ENCODE measurements around the gene PRXL2A. TPM values are rescaled to one million over a fixed set of nuclear protein-coding genes. Genes with fewer than 3 reads are reported as not detected.
A peak's percentile ranks its signal among the peaks of the same experiment; 100 is the strongest.

Gene PRXL2A
- total and polyA plus RNA-seq, 2 of the 4 experiments (the other 2 are of a cell fraction) = 0.90 to 0.92 TPM

GRCh38 chr10:80442879-80443278 lies 34.5 kb downstream of the PRXL2A start:
- no peak overlapping the region for H2BK20ac ChIP-seq (ENCODE audit: low read depth, low read length)
- in situ Hi-C loops (cut with MboI; ENCODE audit: low sequenced_read_pairs) (loop anchor here (10.0 to 25.0 kb wide), 2 partner anchors 222 to 469 kb away; no protein-coding TSS in a partner anchor), intact Hi-C loops (cut with micrococcal nuclease) (no loop called here), dilution Hi-C loops (cut with HindIII; ENCODE audit: low sequenced_read_pairs, unreplicated experiment) (no loop called here)
- H4K91ac ChIP-seq (ENCODE audit: insufficient read depth, low read depth, low read length) = no peak overlapping the region
- no peak for ATAC-seq (ENCODE audit: low read depth)
- TF ChIP-seq CHD1 (IDR thresholded peaks at IDR 0.05; ENCODE audit: low read depth, low read length) = no peak
- no peak for TF ChIP-seq POLR2A (IDR thresholded peaks at IDR 0.05; ENCODE audit: low read depth, low read length)
- no peak for TF ChIP-seq NFE2L2 (IDR thresholded peaks at IDR 0.05; ENCODE audit: low read depth, low read length)
- TF ChIP-seq ELK1 (IDR thresholded peaks at IDR 0.05; ENCODE audit: borderline replicate concordance, low read depth, low read length) = no peak
- TF ChIP-seq USF2 (IDR thresholded peaks at IDR 0.05; ENCODE audit: low read depth, low read length) = no peak
- no peak for TF ChIP-seq RFX5 (IDR thresholded peaks at IDR 0.05; ENCODE audit: low read depth, low read length)
- no peak for TF ChIP-seq MXI1 (IDR thresholded peaks at IDR 0.05; ENCODE audit: borderline replicate concordance, low read depth, low read length)
- no peak for TF ChIP-seq RAD21 (IDR thresholded peaks at IDR 0.05; ENCODE audit: low read length)
- TF ChIP-seq MAFK (IDR thresholded peaks at IDR 0.05; ENCODE audit: low read depth, low read length) = no peak
- no peak for TF ChIP-seq BHLHE40 (IDR thresholded peaks at IDR 0.05; ENCODE audit: low read depth, low read length)
- peaks cover 4% of the 10 kb centered on the region for H3K27me3 ChIP-seq (ENCODE audit: control insufficient read depth, insufficient read depth, low read length)
- no peak overlapping the region for H3K27ac ChIP-seq (ENCODE audit: insufficient read depth, low read length)
- no peak overlapping the region for H3K56ac ChIP-seq (ENCODE audit: extremely low read depth, insufficient read depth, low read length)
- no peak overlapping the region for H3K4ac ChIP-seq (ENCODE audit: low read depth, low read length)
- H3K36me3 ChIP-seq (ENCODE audit: control insufficient read depth, insufficient read depth, low read length) = no peaks in the 10 kb centered on the region
- peak overlapping the region; percentile 52 for H2AFZ ChIP-seq (replicated peaks; ENCODE audit: low read length, poor library complexity)
- H3K4me2 ChIP-seq (ENCODE audit: low read depth, low read length) = no peak overlapping the region
- no peaks in the 10 kb centered on the region for H3K79me1 ChIP-seq (ENCODE audit: low read depth in 1 of 2, low read length in 2 of 2)
- H2AK9ac ChIP-seq (replicated peaks; ENCODE audit: low read depth, low read length, poor library complexity) = no peak overlapping the region
- H2BK120ac ChIP-seq (ENCODE audit: low read depth, low read length) = no peak overlapping the region
- H3K23ac ChIP-seq (ENCODE audit: low read depth, low read length) = no peak overlapping the region
- H3K4me1 ChIP-seq (ENCODE audit: control insufficient read depth, insufficient read depth, low read length) = no peaks in the 10 kb centered on the region
- no TSS peak for BruUV-seq (replicated peaks)
- H2BK5ac ChIP-seq (ENCODE audit: low read depth, low read length, poor library complexity, severe bottlenecking) = no peak overlapping the region
- H3K9me1 ChIP-seq (ENCODE audit: insufficient read depth, low read length) = no peaks in the 10 kb centered on the region
- no peak overlapping the region for H4K5ac ChIP-seq (ENCODE audit: low read depth, low read length)
- no peak overlapping the region for H2AK5ac ChIP-seq (ENCODE audit: low read depth, low read length)
- ChIA-PET POLR2A (ENCODE audit: unreplicated experiment) (no interaction called here), CTCF (interaction anchor here (1.3 kb wide), 1 partner anchor 60 kb away, joined by 5 read pairs; no protein-coding TSS in a partner anchor)
- H3K4me3 ChIP-seq (ENCODE audit: insufficient read depth, low read depth, low read length) = no peak overlapping the region
- H3K9me3 ChIP-seq (ENCODE audit: control insufficient read depth, insufficient read depth, low read length) = no peaks in the 10 kb centered on the region
- no peak overlapping the region for H3K9ac ChIP-seq (ENCODE audit: low read depth, low read length)
- H3K18ac ChIP-seq (ENCODE audit: low read depth, low read length) = no peak overlapping the region
- H2BK15ac ChIP-seq (ENCODE audit: low read depth, low read length) = no peak overlapping the region
- WGBS, 2 experiments (ENCODE audit: extremely low coverage in 2 of 2, insufficient read length in 1 of 2) = no CpG with 5 or more reads among the region's 3 CpGs
- no peak overlapping the region for H4K8ac ChIP-seq (ENCODE audit: low read depth in 2 of 2, low read length in 2 of 2)
- DNase-seq = no peak
- H3K14ac ChIP-seq (replicated peaks; ENCODE audit: low read depth, low read length) = no peak overlapping the region
- no peaks in the 10 kb centered on the region for H4K20me1 ChIP-seq (ENCODE audit: insufficient read depth, low read length)

All from IMR-90 (cell line).